ENCODE data around the gene ZNF592. TPM values are rescaled to one million over a fixed set of nuclear protein-coding genes. Genes with fewer than 3 reads are reported as not detected.

The ZNF592 gene
- total and polyA plus RNA-seq, 2 of the 13 experiments (the other 11 are each of a cell fraction or from before 2014, with no cell fraction given) = 8.2 to 9.8 TPM

- TF ChIP-seq MAX (IDR thresholded peaks at IDR 0.05) (peak; percentile 18; the same call in 1 of the 2 replicates), ARHGAP35 (CRISPR knock-in tag; IDR thresholded peaks at IDR 0.05; ENCODE audit: borderline replicate concordance) (no peak), ZZZ3 (CRISPR knock-in tag; IDR thresholded peaks at IDR 0.05; ENCODE audit: borderline replicate concordance) (no peak), ETV5 (CRISPR knock-in tag; IDR thresholded peaks at IDR 0.05; ENCODE audit: borderline replicate concordance) (no peak), RAD21 (CRISPR knock-in tag; IDR thresholded peaks at IDR 0.05) (peak; percentile 48; the same call in 1 of the 2 replicates), DNMT1 (CRISPR knock-in tag; IDR thresholded peaks at IDR 0.05) (no peak), DDIT3 (CRISPR knock-in tag; IDR thresholded peaks at IDR 0.05) (no peak), ZHX2 (IDR thresholded peaks at IDR 0.05; ENCODE audit: low read depth) (0 out of 2 replicates have a peak, but pooled peaks have one; percentile 9), ZHX2 (CRISPR knock-in tag; IDR thresholded peaks at IDR 0.05; ENCODE audit: borderline replicate concordance) (no peak), ZNF672 (CRISPR knock-in tag; IDR thresholded peaks at IDR 0.05) (no peak), ZNF446 (CRISPR knock-in tag; IDR thresholded peaks at IDR 0.05) (0 out of 2 replicates have a peak, but pooled peaks have one; percentile 18), MXD4 (CRISPR knock-in tag; IDR thresholded peaks at IDR 0.05) (no peak), ZMYM4 (CRISPR knock-in tag; IDR thresholded peaks at IDR 0.05) (no peak), ZNF205 (CRISPR knock-in tag; IDR thresholded peaks at IDR 0.05) (no peak), MZF1 (CRISPR knock-in tag; IDR thresholded peaks at IDR 0.05; ENCODE audit: borderline replicate concordance) (no peak), ZBTB38 (CRISPR knock-in tag; IDR thresholded peaks at IDR 0.05) (no peak), MLXIP (CRISPR knock-in tag; IDR thresholded peaks at IDR 0.05; ENCODE audit: borderline replicate concordance) (no peak), ZNF761 (CRISPR knock-in tag; conservative IDR thresholded peaks at IDR 0.05) (no peak), ZNF33B (CRISPR knock-in tag; IDR thresholded peaks at IDR 0.05) (no peak), ZNF580 (CRISPR knock-in tag; IDR thresholded peaks at IDR 0.05; ENCODE audit: borderline replicate concordance, low read depth) (no peak)
Observed at GRCh38 chr15:84748274-84749110, at the start of gene ZNF592 (continued).
